ENCODE results near the gene EPB41L4B.

DNA sequence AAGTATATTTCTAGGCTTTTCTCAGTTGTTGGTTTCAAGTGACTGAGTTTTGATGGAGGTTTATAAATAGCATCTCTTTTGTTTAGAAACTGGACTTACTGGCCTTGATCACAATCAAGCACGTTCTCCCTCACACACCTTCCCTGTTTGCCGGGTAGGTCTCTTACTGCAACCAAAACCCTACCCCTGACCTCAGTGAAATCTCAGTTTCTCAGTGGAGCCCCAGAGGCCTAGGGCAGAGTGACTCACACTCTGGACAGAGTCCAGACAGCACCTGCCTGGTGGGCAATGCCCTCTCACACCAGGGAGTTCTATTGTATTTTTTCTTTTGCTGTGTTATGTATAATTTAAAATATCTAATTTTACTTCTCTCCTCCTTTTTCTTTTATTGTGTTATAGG is 48.4 kb upstream of the EPB41L4B start:
- TF ChIP-seq CTCF (IDR thresholded peaks at IDR 0.05 in 2 of 3, conservative IDR thresholded peaks at IDR 0.05 in 1 of 3; ENCODE audit: borderline replicate concordance in 1 of 3, insufficient read depth in 1 of 3, low read depth in 2 of 3, low read length in 2 of 3) (no peak), ZNF274 (IDR thresholded peaks at IDR 0.05; ENCODE audit: low read depth, low read length) (no peak), RAD21 (IDR thresholded peaks at IDR 0.05; ENCODE audit: low read depth) (no peak), JUND (IDR thresholded peaks at IDR 0.05) (no peak)
